HepG2 (cell line): ENCODE measurements around the gene CUL7.

ENCODE experiments used
- BHLHE40 ChIP-seq: IDR thresholded peaks from 2 replicates; pipeline ENCODE4 v1.6.1; 2011; ENCODE audit warnings: low read length, improper control_type of control experiment
- DPF2 ChIP-seq: sonication (generic); formaldehyde crosslinking; IDR thresholded peaks from 2 replicates; pipeline ENCODE4 v1.4.0; 2020; ENCODE audit warnings: mild to moderate bottlenecking, low read depth, missing genetic modification reagents, borderline replicate concordance
- EZH2 ChIP-seq: conservative IDR thresholded peaks from 2 replicates; pipeline ENCODE4 v1.6.1; 2012; ENCODE audit warnings: mild to moderate bottlenecking, low read depth, low read length, moderate library complexity
- GABPB1 ChIP-seq: IDR thresholded peaks from 2 replicates; pipeline ENCODE4 v1.6.1; 2016; ENCODE audit warnings: mild to moderate bottlenecking, missing genetic modification reagents, moderate library complexity, missing compliant biosample characterization
- KAT7 ChIP-seq: IDR thresholded peaks from 2 replicates; pipeline ENCODE4 v1.6.1; 2018; ENCODE audit warnings: borderline replicate concordance, missing compliant biosample characterization
- NPAS2 ChIP-seq: sonication (generic); formaldehyde crosslinking; IDR thresholded peaks from 2 replicates; pipeline ENCODE4 v1.8.0; 2022; ENCODE audit warnings: mild to moderate bottlenecking, missing genetic modification reagents, borderline replicate concordance
- ONECUT2 ChIP-seq: sonication (generic); formaldehyde crosslinking; IDR thresholded peaks from 2 replicates; pipeline ENCODE4 v1.4.0; 2020; ENCODE audit warnings: missing genetic modification reagents
- ZMYM4 ChIP-seq: sonication (generic); formaldehyde crosslinking; IDR thresholded peaks from 2 replicates; pipeline ENCODE4 v1.8.1; 2023; ENCODE audit warnings: mild to moderate bottlenecking, missing genetic modification reagents
- ZNF317 ChIP-seq: sonication (generic); formaldehyde crosslinking; IDR thresholded peaks from 2 replicates; pipeline ENCODE4 v1.5.0; 2020; ENCODE audit warnings: mild to moderate bottlenecking, missing genetic modification reagents
- ZNF703 ChIP-seq: sonication (generic); formaldehyde crosslinking; IDR thresholded peaks from 2 replicates; pipeline ENCODE4 v1.5.1; 2020; ENCODE audit warnings: missing genetic modification reagents, mild to moderate bottlenecking, moderate library complexity, borderline replicate concordance

- no peak for TF ChIP-seq ZNF703
- no peak for TF ChIP-seq GABPB1
- TF ChIP-seq NPAS2 (CRISPR knock-in tag): no peak
- no peak for TF ChIP-seq ONECUT2 (CRISPR knock-in tag)
- peak; percentile 22; the same call in 1 of the 2 replicates for TF ChIP-seq KAT7 (CRISPR knock-in tag)
- TF ChIP-seq ZNF317 (CRISPR knock-in tag): no peak
- no peak for TF ChIP-seq BHLHE40
- TF ChIP-seq DPF2: no peak
- TF ChIP-seq EZH2: no peak
- TF ChIP-seq ZMYM4 (CRISPR knock-in tag): peak; percentile 76
Measured at GRCh38 chr6:43093436-43094289, 40.0 kb upstream of the CUL7 start.
